T-helper 2 cell treated with Interferon-gamma antibody and Interleukin-4, amounts not matched to agents 100 ng/mL and 5 ng/mL, for 36 hours (primary cell): Measurements from ENCODE around the gene RNF123. TPM values are rescaled to one million over a fixed set of nuclear protein-coding genes. Genes with fewer than 3 reads are reported as not detected.

Experiments used
- intact Hi-C: fragments of 100-400 bp; cut with micrococcal nuclease; formaldehyde crosslinking; loops from one replicate; pipeline ENCODE4 v1.15.1; 2023
- total RNA-seq: library from RNA; stranded (reverse); gene quantifications from 2 replicates; pipeline ENCODE4 v1.2.3, GENCODE V29; 2022

Gene RNF123
- total RNA-seq, 1 donor from 2014 or later, result 44.1 TPM

- intact Hi-C loops, result no loop called here
These were observed 11.2 kb downstream of the RNF123 start for GRCh38 chr3:49700453-49701128.

GRCh38 chr3:49701388-49702077 is 12.2 kb downstream of the RNF123 start:
- intact Hi-C loops, result no loop called here

GRCh38 chr3:49702672-49703071 is 13.3 kb downstream of the RNF123 start:
- intact Hi-C loops, result no loop called here

- intact Hi-C loops, result no loop called here
These were observed 14.1 kb downstream of the RNF123 start for GRCh38 chr3:49703443-49703927.

GRCh38 chr3:49703956-49704355 is 14.6 kb downstream of the RNF123 start:
- intact Hi-C loops, result no loop called here

GRCh38 chr3:49704629-49705028 is 15.3 kb downstream of the RNF123 start:
- intact Hi-C loops, result no loop called here

- intact Hi-C loops, result no loop called here
These were observed 16.1 kb downstream of the RNF123 start for GRCh38 chr3:49705390-49705960.

GRCh38 chr3:49706456-49707112 is 17.2 kb downstream of the RNF123 start:
- intact Hi-C loops, result no loop called here

- intact Hi-C loops, result no loop called here
These were observed 17.7 kb downstream of the RNF123 start for GRCh38 chr3:49707113-49707480.

GRCh38 chr3:49709852-49710251 is 20.5 kb downstream of the RNF123 start:
- intact Hi-C loops, result no loop called here

GRCh38 chr3:49711489-49711888 is 22.1 kb downstream of the RNF123 start:
- intact Hi-C loops, result no loop called here

GRCh38 chr3:49712166-49712565 is 22.8 kb downstream of the RNF123 start:
- intact Hi-C loops, result no loop called here

GRCh38 chr3:49712631-49713317 is 23.4 kb downstream of the RNF123 start:
- intact Hi-C loops, result no loop called here

GRCh38 chr3:49713336-49714105 is 24.2 kb downstream of the RNF123 start:
- intact Hi-C loops, result no loop called here

GRCh38 chr3:49714728-49715550 is 25.6 kb downstream of the RNF123 start:
- intact Hi-C loops, result no loop called here

- intact Hi-C loops, result no loop called here
These were observed 26.3 kb downstream of the RNF123 start for GRCh38 chr3:49715611-49716121.

GRCh38 chr3:49716169-49716568 is 26.8 kb downstream of the RNF123 start:
- intact Hi-C loops, result no loop called here

- intact Hi-C loops, result no loop called here
These were observed 27.4 kb downstream of the RNF123 start for GRCh38 chr3:49716691-49717210.

- intact Hi-C loops, result no loop called here
These were observed 28.0 kb downstream of the RNF123 start for GRCh38 chr3:49717211-49717958.
